NT2/D1 (cell line): Measurements from ENCODE around the gene DICER1.

Experiments used
- YY1 ChIP-seq: IDR thresholded peaks from 2 replicates; pipeline ENCODE4 v1.6.1; 2011; ENCODE audit not compliant: insufficient read length, insufficient read depth
- ZNF274 ChIP-seq: IDR thresholded peaks from 2 replicates; pipeline ENCODE4 v1.6.1; 2011; ENCODE audit warnings: mild to moderate bottlenecking, low read depth, low read length

GRCh38 chr14:95038521-95039250 lies 118.6 kb downstream of the DICER1 start:
- TF ChIP-seq YY1: no peak
- no peak for TF ChIP-seq ZNF274
